ENCODE data around the gene DNAJA4.

GRCh38 chr15:78259232-78259631 lies 5.1 kb upstream of the DNAJA4 start:
- TF ChIP-seq PATZ1 (CRISPR knock-in tag; IDR thresholded peaks at IDR 0.05; ENCODE audit: borderline replicate concordance) (no peak), RARB (CRISPR knock-in tag; IDR thresholded peaks at IDR 0.05) (no peak), SNAI2 (CRISPR knock-in tag; IDR thresholded peaks at IDR 0.05) (no peak), ZNF8 (CRISPR knock-in tag; IDR thresholded peaks at IDR 0.05) (no peak)
